Thoracic aorta (tissue), 2 donors: ENCODE data around the gene ELMOD1. TPM values are rescaled to one million over a fixed set of nuclear protein-coding genes. Genes with fewer than 3 reads are reported as not detected.
"Not testable (repeated sequence)": the region's sequence is repeated elsewhere in the genome, so short reads cannot be mapped to it uniquely, and the experiment has no call there.

Source experiments
- ATAC-seq: fragments of 150-250 bp; one replicate; pipeline ENCODE4 v1.8.0; 2017; ENCODE audit warnings: low read depth; ENCODE audit not compliant: insufficient number of reproducible peaks, low FRiP score
- DNase-seq: peaks from one replicate; pipeline ENCODE4 v3.0.0-alpha.2; 2020; ENCODE audit warnings: low spot score
- H3K27ac ChIP-seq, 2 donors: fragments of 200-600 bp; sonication (generic); 1 replicate in 1 of 2; 2 replicates in 1 of 2; pipeline ENCODE4 v1.5.1; 2016; ENCODE audit warnings: mild to moderate bottlenecking in 2 of 2, moderate library complexity in 2 of 2
- H3K27me3 ChIP-seq: fragments of 200-600 bp; sonication (generic); replicated peaks from 2 replicates; pipeline ENCODE4 v1.6.0; 2016; ENCODE audit warnings: mild to moderate bottlenecking; ENCODE audit not compliant: insufficient read depth
- H3K36me3 ChIP-seq: fragments of 200-600 bp; sonication (generic); one replicate; pipeline ENCODE4 v1.5.1; 2016
- H3K4me1 ChIP-seq, 2 donors: fragments of 200-600 bp; sonication (generic); 1 replicate in 1 of 2; 2 replicates in 1 of 2; pipeline versions ENCODE4 v1.5.1 to v1.6.0; 2016; ENCODE audit warnings: low read depth in 2 of 2, mild to moderate bottlenecking in 1 of 2; ENCODE audit not compliant: control insufficient read depth in 1 of 2
- H3K4me3 ChIP-seq: fragments of 200-600 bp; sonication (generic); 2 replicates; pipeline ENCODE4 v1.5.1; 2016; ENCODE audit warnings: mild to moderate bottlenecking
- H3K9me3 ChIP-seq: fragments of 200-600 bp; sonication (generic); 2 replicates; pipeline ENCODE4 v1.5.1; 2016
- total RNA-seq, 2 donors: library from RNA; depleted of rRNA; stranded (reverse); fragments of >200 nt; gene quantifications; one replicate each; pipeline versions ENCODE4 v1.1.0 to v1.2.3, GENCODE V29; 2016
- TF ChIP-seq, protein P1 (sequence below): fragments of 200-600 bp; sonication (generic); IDR thresholded peaks from one replicate; pipeline ENCODE4 v1.5.1; 2019; ENCODE audit warnings: antibody characterized with exemption

ELMOD1 gene
- total RNA-seq, 2 donors from 2014 or later: 3.2 TPM; not detected in 1

GRCh38 chr11:107573438-107573837 is 17.5 kb upstream of the ELMOD1 start:
- Histone ChIP-seq H3K4me3 (no peak overlapping the region), H3K9me3 (no peaks in the 10 kb centered on the region), H3K27ac (no peak overlapping the region), H3K4me1 (no peaks in the 10 kb centered on the region), H3K36me3 (no peaks in the 10 kb centered on the region), H3K27me3 (no peaks in the 10 kb centered on the region)
- no peak for ATAC-seq
- no peak for DNase-seq
- TF ChIP-seq, protein P1, sequence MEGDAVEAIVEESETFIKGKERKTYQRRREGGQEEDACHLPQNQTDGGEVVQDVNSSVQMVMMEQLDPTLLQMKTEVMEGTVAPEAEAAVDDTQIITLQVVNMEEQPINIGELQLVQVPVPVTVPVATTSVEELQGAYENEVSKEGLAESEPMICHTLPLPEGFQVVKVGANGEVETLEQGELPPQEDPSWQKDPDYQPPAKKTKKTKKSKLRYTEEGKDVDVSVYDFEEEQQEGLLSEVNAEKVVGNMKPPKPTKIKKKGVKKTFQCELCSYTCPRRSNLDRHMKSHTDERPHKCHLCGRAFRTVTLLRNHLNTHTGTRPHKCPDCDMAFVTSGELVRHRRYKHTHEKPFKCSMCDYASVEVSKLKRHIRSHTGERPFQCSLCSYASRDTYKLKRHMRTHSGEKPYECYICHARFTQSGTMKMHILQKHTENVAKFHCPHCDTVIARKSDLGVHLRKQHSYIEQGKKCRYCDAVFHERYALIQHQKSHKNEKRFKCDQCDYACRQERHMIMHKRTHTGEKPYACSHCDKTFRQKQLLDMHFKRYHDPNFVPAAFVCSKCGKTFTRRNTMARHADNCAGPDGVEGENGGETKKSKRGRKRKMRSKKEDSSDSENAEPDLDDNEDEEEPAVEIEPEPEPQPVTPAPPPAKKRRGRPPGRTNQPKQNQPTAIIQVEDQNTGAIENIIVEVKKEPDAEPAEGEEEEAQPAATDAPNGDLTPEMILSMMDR: no peak

DNA sequence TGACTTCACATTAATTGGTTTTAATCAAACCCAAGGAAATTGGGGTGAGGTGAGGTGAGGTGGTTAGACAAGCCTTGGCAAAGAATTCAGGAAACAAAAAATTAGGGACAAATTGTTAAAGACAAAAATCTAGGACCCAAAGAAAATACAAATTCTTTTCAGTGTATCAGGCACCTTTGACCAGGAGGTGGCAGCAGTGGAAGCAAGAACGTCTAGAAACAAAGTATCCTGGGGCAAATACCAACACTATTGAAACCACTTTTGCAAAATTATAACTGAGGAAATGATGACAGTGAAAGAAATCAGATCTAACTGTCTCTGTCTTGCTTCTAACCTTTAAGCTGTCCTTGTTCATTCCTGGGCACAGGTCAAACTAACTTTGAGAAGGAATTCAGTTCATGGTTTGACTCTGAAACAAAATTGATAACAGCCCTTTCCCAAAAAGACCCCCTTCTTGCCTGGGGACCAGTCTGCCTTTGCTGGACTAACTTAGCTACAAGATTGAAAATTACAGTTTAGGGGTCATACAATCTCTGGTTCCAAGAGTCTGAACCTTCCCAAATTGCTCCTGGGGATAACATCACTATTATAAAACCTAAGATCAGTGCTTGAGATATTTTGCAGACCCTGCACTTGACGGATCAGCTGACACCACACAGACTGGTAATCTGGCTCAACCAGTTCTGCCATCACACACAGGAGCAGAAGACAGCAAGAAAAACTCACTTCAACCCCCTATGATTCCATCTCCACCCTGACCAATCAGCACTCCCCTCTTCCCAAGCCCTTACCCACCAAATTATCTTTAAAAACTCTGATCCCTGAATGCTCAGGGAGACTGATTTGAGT is 14.2 kb upstream of the ELMOD1 start:
- peak; percentile 65 for ATAC-seq
- H3K27ac ChIP-seq, H3K4me1 ChIP-seq, H3K36me3 ChIP-seq, H3K4me3 ChIP-seq, DNase-seq, H3K27me3 ChIP-seq, H3K9me3 ChIP-seq: not testable (repeated sequence)
- TF ChIP-seq, protein P1: peak; percentile 55

GRCh38 chr11:107577346-107577711 is 13.6 kb upstream of the ELMOD1 start:
- Histone ChIP-seq H3K36me3 (no peaks in the 10 kb centered on the region), H3K4me1 (no peaks in the 10 kb centered on the region), H3K27ac (no peak overlapping the region), H3K9me3 (no peaks in the 10 kb centered on the region), H3K4me3 (no peak overlapping the region), H3K27me3 (no peaks in the 10 kb centered on the region)
- no peak for DNase-seq
- ATAC-seq: no peak
- TF ChIP-seq, protein P1: no peak

- H3K27ac ChIP-seq, ATAC-seq, H3K9me3 ChIP-seq, H3K4me3 ChIP-seq, H3K27me3 ChIP-seq, DNase-seq, H3K4me1 ChIP-seq, H3K36me3 ChIP-seq: not testable (repeated sequence)
Measured at GRCh38 chr11:107579169-107579568, 11.8 kb upstream of the ELMOD1 start.

DNA sequence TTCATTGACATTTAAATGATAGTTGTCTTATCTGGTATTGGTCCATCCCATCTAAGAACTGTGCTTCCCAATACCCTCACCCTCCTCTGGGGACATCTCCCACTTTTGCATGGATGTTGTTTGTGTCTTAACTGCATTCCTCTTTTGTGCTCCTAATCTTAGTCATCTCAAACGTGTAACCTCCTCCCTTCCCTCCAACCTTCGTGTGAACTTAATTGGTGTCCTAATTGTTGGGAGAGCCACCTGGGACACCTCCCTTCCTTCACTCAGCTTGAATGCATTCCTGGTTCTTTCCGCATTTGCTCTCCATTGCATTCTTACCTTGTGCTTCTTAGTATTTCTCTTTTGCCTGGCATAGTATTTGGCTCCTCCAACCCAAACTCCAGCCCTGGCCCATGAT is 9.8 kb upstream of the ELMOD1 start:
- DNase-seq: no peak
- H3K4me1 ChIP-seq: no peaks in the 10 kb centered on the region
- H3K4me3 ChIP-seq: no peak overlapping the region
- TF ChIP-seq, protein P1: no peak
- H3K36me3 ChIP-seq: no peaks in the 10 kb centered on the region
- no peaks in the 10 kb centered on the region for H3K9me3 ChIP-seq
- H3K27me3 ChIP-seq: no peaks in the 10 kb centered on the region
- H3K27ac ChIP-seq: no peak overlapping the region
- no peak for ATAC-seq
